NCI-H345 (cell line): Measurements from ENCODE around the gene SLC38A9.

Source experiments
- DNase-seq: peaks from one replicate; lab custom pipeline; 2025; lab: John Stamatoyannopoulos, UW

SLC38A9 gene

GRCh38 chr5:55578771-55579170 lies 133.4 kb downstream of the SLC38A9 start:
- no peak for DNase-seq

- DNase-seq = no peak
Observed at GRCh38 chr5:55577353-55578060, 134.6 kb downstream of the SLC38A9 start.

DNA sequence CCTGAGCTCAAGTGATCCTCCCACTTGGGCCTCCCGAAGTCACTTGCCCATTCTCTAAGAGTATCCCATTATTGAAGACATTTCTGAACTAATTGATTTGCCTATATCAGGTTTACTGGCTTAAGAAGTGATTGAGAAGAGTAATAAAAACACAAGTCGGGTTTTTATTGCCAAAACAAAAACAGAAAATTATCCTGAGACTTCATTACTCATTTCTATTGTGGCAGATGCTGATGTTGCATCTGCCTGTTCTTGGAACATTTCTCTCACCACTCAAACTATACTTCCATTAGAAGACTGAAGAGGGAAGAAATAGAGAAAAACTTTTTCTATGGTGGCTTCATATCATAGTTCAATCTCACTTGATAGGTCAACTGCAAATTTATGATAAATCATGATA lies 135.5 kb downstream of the SLC38A9 start:
- DNase-seq = no peak
